ENCODE data around the gene NEURL1B.

NEURL1B gene

GRCh38 chr5:172679628-172680212 lies 38.7 kb downstream of the NEURL1B start:
- H3K27me3 ChIP-seq (ENCODE audit: control insufficient read depth in 1 of 2, insufficient read depth in 1 of 2, low read length in 2 of 2), result peaks cover 15% of the 10 kb centered on the region in 2 experiments
- H2BK15ac ChIP-seq (ENCODE audit: low read depth, poor library complexity, severe bottlenecking), result peak overlapping the region; percentile 6
- 92% methylated on average over 6 of the region's 8 CpGs for whole genome bisulfite sequencing
- H3K9me3 ChIP-seq (ENCODE audit: control insufficient read depth, low read length), result no peaks in the 10 kb centered on the region
- H3K9ac ChIP-seq (ENCODE audit: low read length), result no peak overlapping the region
- H2BK12ac ChIP-seq (ENCODE audit: low read length in 2 of 2), result no peak overlapping the region
- no peak overlapping the region for H2BK120ac ChIP-seq (ENCODE audit: low read depth, low read length)
- H4K8ac ChIP-seq (ENCODE audit: low read length), result no peak overlapping the region
- peaks cover 0 to 10% of the 10 kb centered on the region in 2 experiments for H3K36me3 ChIP-seq (ENCODE audit: control insufficient read depth in 1 of 2, insufficient read depth in 2 of 2, low read depth in 1 of 2, low read length in 2 of 2)
- no peak overlapping the region for H3K4me3 ChIP-seq (ENCODE audit: insufficient read depth in 1 of 2, low read depth in 1 of 2, low read length in 2 of 2)
- no peak for DNase-seq
- H3K27ac ChIP-seq (ENCODE audit: low read length, poor library complexity, severe bottlenecking), result no peak overlapping the region
- H3K18ac ChIP-seq (ENCODE audit: low read depth in 1 of 2, low read length in 2 of 2), result no peak overlapping the region
- H4K91ac ChIP-seq (ENCODE audit: low read length), result no peak overlapping the region
- H2AFZ ChIP-seq (ENCODE audit: low read depth, low read length), result no peak overlapping the region
- peaks cover 12% of the 10 kb centered on the region for H3K4me1 ChIP-seq (ENCODE audit: control insufficient read depth, insufficient read depth, low read depth, low read length)
- no peak overlapping the region for H3K4ac ChIP-seq (ENCODE audit: low read depth in 1 of 2, low read length in 2 of 2)
- no peak overlapping the region for H3K23ac ChIP-seq (ENCODE audit: low read length in 2 of 2)
- H3K14ac ChIP-seq (ENCODE audit: low read length in 2 of 2), result no peak overlapping the region
- no peak overlapping the region for H2AK5ac ChIP-seq (ENCODE audit: low read length, severe bottlenecking)
- no peak overlapping the region for H2BK5ac ChIP-seq (ENCODE audit: low read depth, low read length, poor library complexity, severe bottlenecking)
- no peaks in the 10 kb centered on the region for H3K79me1 ChIP-seq (replicated peaks; ENCODE audit: low read length, poor library complexity, severe bottlenecking)
- H3K4me2 ChIP-seq (ENCODE audit: low read length, poor library complexity, severe bottlenecking), result no peak overlapping the region

DNA sequence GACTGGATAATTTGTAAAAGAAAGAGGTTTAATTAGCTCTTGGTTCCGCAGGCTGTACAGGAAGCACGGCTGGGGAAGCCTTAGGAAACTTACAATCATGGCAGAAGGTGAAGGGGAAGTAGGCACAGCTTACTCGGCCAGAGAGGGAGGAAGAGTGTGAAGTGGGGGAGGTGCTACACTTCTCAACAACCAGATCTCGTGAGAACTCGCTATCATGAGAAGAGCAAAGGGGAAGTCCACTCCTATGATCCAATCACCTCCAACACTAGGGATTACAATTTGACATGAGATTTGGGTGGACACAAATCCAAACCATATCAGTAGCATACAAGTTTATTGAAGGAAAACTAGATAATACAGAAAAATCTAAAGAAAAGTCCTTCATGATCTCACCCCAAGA lies 39.9 kb downstream of the NEURL1B start:
- no peak overlapping the region for H3K4ac ChIP-seq (ENCODE audit: low read depth in 1 of 2, low read length in 2 of 2)
- H2BK120ac ChIP-seq (ENCODE audit: low read depth, low read length), result no peak overlapping the region
- no peak overlapping the region for H2BK15ac ChIP-seq (ENCODE audit: low read depth, poor library complexity, severe bottlenecking)
- WGBS, result 76% methylated on average over 2 of the region's 5 CpGs
- H3K27ac ChIP-seq (ENCODE audit: low read length, poor library complexity, severe bottlenecking), result no peak overlapping the region
- no peak overlapping the region for H2AK5ac ChIP-seq (ENCODE audit: low read length, severe bottlenecking)
- H3K4me2 ChIP-seq (ENCODE audit: low read length, poor library complexity, severe bottlenecking), result no peak overlapping the region
- no peak overlapping the region for H2AFZ ChIP-seq (ENCODE audit: low read depth, low read length)
- no peak overlapping the region for H3K4me3 ChIP-seq (ENCODE audit: insufficient read depth in 1 of 2, low read depth in 1 of 2, low read length in 2 of 2)
- no peak for DNase-seq
- no peaks in the 10 kb centered on the region for H3K79me1 ChIP-seq (replicated peaks; ENCODE audit: low read length, poor library complexity, severe bottlenecking)
- peaks cover 0 to 10% of the 10 kb centered on the region in 2 experiments for H3K36me3 ChIP-seq (ENCODE audit: control insufficient read depth in 1 of 2, insufficient read depth in 2 of 2, low read depth in 1 of 2, low read length in 2 of 2)
- H3K18ac ChIP-seq (ENCODE audit: low read depth in 1 of 2, low read length in 2 of 2), result no peak overlapping the region
- H4K8ac ChIP-seq (ENCODE audit: low read length), result no peak overlapping the region
- no peak overlapping the region for H3K14ac ChIP-seq (ENCODE audit: low read length in 2 of 2)
- H3K23ac ChIP-seq (ENCODE audit: low read length in 2 of 2), result no peak overlapping the region
- peaks cover 12% of the 10 kb centered on the region for H3K4me1 ChIP-seq (ENCODE audit: control insufficient read depth, insufficient read depth, low read depth, low read length)
- H3K9me3 ChIP-seq (ENCODE audit: control insufficient read depth, low read length), result no peaks in the 10 kb centered on the region
- H4K91ac ChIP-seq (ENCODE audit: low read length), result no peak overlapping the region
- H2BK5ac ChIP-seq (ENCODE audit: low read depth, low read length, poor library complexity, severe bottlenecking), result no peak overlapping the region
- no peak overlapping the region for H2BK12ac ChIP-seq (ENCODE audit: low read length in 2 of 2)
- peaks cover 15 to 20% of the 10 kb centered on the region in 2 experiments for H3K27me3 ChIP-seq (ENCODE audit: control insufficient read depth in 1 of 2, insufficient read depth in 1 of 2, low read length in 2 of 2)
- no peak overlapping the region for H3K9ac ChIP-seq (ENCODE audit: low read length)

GRCh38 chr5:172681421-172681820 lies 40.4 kb downstream of the NEURL1B start:
- H3K4ac ChIP-seq (ENCODE audit: low read depth in 1 of 2, low read length in 2 of 2), result no peak overlapping the region
- H3K14ac ChIP-seq (ENCODE audit: low read length in 2 of 2), result no peak overlapping the region
- no peak overlapping the region for H3K9ac ChIP-seq (ENCODE audit: low read length)
- no peak overlapping the region for H4K8ac ChIP-seq (ENCODE audit: low read length)
- no peak overlapping the region for H3K23ac ChIP-seq (ENCODE audit: low read length in 2 of 2)
- no peak overlapping the region for H2BK15ac ChIP-seq (ENCODE audit: low read depth, poor library complexity, severe bottlenecking)
- no peak overlapping the region for H4K91ac ChIP-seq (ENCODE audit: low read length)
- WGBS, result 100% methylated on average over 4 of the region's 4 CpGs
- H3K27ac ChIP-seq (ENCODE audit: low read length, poor library complexity, severe bottlenecking), result no peak overlapping the region
- no peak overlapping the region for H2AK5ac ChIP-seq (ENCODE audit: low read length, severe bottlenecking)
- H3K4me3 ChIP-seq (ENCODE audit: insufficient read depth in 1 of 2, low read depth in 1 of 2, low read length in 2 of 2), result no peak overlapping the region
- H3K9me3 ChIP-seq (ENCODE audit: control insufficient read depth, low read length), result no peaks in the 10 kb centered on the region
- no peak overlapping the region for H2AFZ ChIP-seq (ENCODE audit: low read depth, low read length)
- no peak for DNase-seq
- no peak overlapping the region for H3K4me2 ChIP-seq (ENCODE audit: low read length, poor library complexity, severe bottlenecking)
- H2BK5ac ChIP-seq (ENCODE audit: low read depth, low read length, poor library complexity, severe bottlenecking), result no peak overlapping the region
- H2BK12ac ChIP-seq (ENCODE audit: low read length in 2 of 2), result no peak overlapping the region
- no peak overlapping the region for H2BK120ac ChIP-seq (ENCODE audit: low read depth, low read length)
- H3K79me1 ChIP-seq (replicated peaks; ENCODE audit: low read length, poor library complexity, severe bottlenecking), result no peaks in the 10 kb centered on the region
- peaks cover 12% of the 10 kb centered on the region for H3K4me1 ChIP-seq (ENCODE audit: control insufficient read depth, insufficient read depth, low read depth, low read length)
- H3K36me3 ChIP-seq (ENCODE audit: control insufficient read depth in 1 of 2, insufficient read depth in 2 of 2, low read depth in 1 of 2, low read length in 2 of 2), result peaks cover 0 to 10% of the 10 kb centered on the region in 2 experiments
- H3K18ac ChIP-seq (ENCODE audit: low read depth in 1 of 2, low read length in 2 of 2), result no peak overlapping the region
- H3K27me3 ChIP-seq (ENCODE audit: control insufficient read depth in 1 of 2, insufficient read depth in 1 of 2, low read length in 2 of 2), result peaks cover 15 to 20% of the 10 kb centered on the region in 2 experiments

DNA sequence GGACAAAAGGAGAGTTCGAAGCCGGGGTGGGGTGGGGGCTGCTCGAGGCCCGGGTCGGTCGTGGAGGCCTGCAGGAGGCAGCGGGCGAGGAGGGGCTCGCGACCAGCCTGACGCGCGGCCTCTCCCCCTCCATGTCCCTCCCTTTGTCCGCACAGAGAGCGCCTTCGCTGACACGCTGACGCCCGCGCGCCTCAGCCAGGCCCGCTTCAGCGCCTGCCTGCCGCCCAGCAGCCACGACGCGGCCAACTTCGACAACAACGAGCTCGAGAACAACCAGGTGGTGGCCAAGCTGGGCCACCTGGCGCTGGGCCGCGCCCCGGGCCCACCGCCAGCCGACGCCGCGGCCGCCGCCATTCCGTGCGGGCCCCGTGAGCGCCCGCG lies 42.2 kb downstream of the NEURL1B start:
- peak overlapping the region in 1 of 2 experiments; percentile 31 for H3K4ac ChIP-seq (ENCODE audit: low read depth in 1 of 2, low read length in 2 of 2)
- no peak overlapping the region for H3K23ac ChIP-seq (ENCODE audit: low read length in 2 of 2)
- H3K14ac ChIP-seq (ENCODE audit: low read length in 2 of 2), result peak overlapping the region in 1 of 2 experiments; percentile 58
- no peak overlapping the region for H3K27ac ChIP-seq (ENCODE audit: low read length, poor library complexity, severe bottlenecking)
- H2AK5ac ChIP-seq (ENCODE audit: low read length, severe bottlenecking), result no peak overlapping the region
- peaks cover 0 to 10% of the 10 kb centered on the region in 2 experiments for H3K36me3 ChIP-seq (ENCODE audit: control insufficient read depth in 1 of 2, insufficient read depth in 2 of 2, low read depth in 1 of 2, low read length in 2 of 2)
- H2BK120ac ChIP-seq (ENCODE audit: low read depth, low read length), result no peak overlapping the region
- no peaks in the 10 kb centered on the region for H3K9me3 ChIP-seq (ENCODE audit: control insufficient read depth, low read length)
- H3K9ac ChIP-seq (ENCODE audit: low read length), result no peak overlapping the region
- DNase-seq, result no peak
- H3K27me3 ChIP-seq (ENCODE audit: control insufficient read depth in 1 of 2, insufficient read depth in 1 of 2, low read length in 2 of 2), result peaks cover 15 to 20% of the 10 kb centered on the region in 2 experiments
- no peak overlapping the region for H2BK5ac ChIP-seq (ENCODE audit: low read depth, low read length, poor library complexity, severe bottlenecking)
- no peak overlapping the region for H3K4me2 ChIP-seq (ENCODE audit: low read length, poor library complexity, severe bottlenecking)
- peak overlapping the region in 1 of 2 experiments; percentile 19 for H2BK12ac ChIP-seq (ENCODE audit: low read length in 2 of 2)
- peaks cover 12% of the 10 kb centered on the region for H3K4me1 ChIP-seq (ENCODE audit: control insufficient read depth, insufficient read depth, low read depth, low read length)
- 44% methylated on average over 35 of the region's 47 CpGs for WGBS
- peak overlapping the region in 1 of 2 experiments; percentile 63 for H3K18ac ChIP-seq (ENCODE audit: low read depth in 1 of 2, low read length in 2 of 2)
- H2AFZ ChIP-seq (ENCODE audit: low read depth, low read length), result peak overlapping the region; percentile 55
- no peak overlapping the region for H4K91ac ChIP-seq (ENCODE audit: low read length)
- H2BK15ac ChIP-seq (ENCODE audit: low read depth, poor library complexity, severe bottlenecking), result no peak overlapping the region
- peak overlapping the region; percentile 25 for H4K8ac ChIP-seq (ENCODE audit: low read length)
- no peaks in the 10 kb centered on the region for H3K79me1 ChIP-seq (replicated peaks; ENCODE audit: low read length, poor library complexity, severe bottlenecking)
- no peak overlapping the region for H3K4me3 ChIP-seq (ENCODE audit: insufficient read depth in 1 of 2, low read depth in 1 of 2, low read length in 2 of 2)

Measured in mesenchymal stem cell (in vitro differentiated cells and primary cell).